ENCODE results near the gene PIEZO2. TPM values are rescaled to one million over a fixed set of nuclear protein-coding genes. Genes with fewer than 3 reads are reported as not detected.

The PIEZO2 gene
- total RNA-seq, 1 experiment from 2014 or later, result 0.57 TPM

DNA sequence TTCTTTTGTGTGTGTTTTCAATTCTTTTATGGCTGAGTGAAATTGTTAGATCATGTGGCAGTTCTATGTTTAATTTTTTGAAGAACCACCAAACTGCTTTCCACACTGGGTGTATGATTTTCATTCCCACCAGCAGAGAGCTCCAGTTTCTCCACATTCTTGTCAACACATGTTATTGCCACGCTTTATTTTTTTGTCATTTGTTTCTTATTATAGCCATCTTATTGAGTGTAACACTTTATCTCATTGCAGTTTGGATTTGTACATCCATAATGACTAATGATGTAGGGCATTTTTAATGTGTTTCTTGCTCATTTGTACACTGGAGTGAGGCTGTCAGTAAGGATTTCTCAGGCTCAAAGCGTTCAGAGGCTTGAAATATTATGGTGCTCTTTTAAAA is 184.2 kb downstream of the PIEZO2 start:
- TF ChIP-seq, protein P1, sequence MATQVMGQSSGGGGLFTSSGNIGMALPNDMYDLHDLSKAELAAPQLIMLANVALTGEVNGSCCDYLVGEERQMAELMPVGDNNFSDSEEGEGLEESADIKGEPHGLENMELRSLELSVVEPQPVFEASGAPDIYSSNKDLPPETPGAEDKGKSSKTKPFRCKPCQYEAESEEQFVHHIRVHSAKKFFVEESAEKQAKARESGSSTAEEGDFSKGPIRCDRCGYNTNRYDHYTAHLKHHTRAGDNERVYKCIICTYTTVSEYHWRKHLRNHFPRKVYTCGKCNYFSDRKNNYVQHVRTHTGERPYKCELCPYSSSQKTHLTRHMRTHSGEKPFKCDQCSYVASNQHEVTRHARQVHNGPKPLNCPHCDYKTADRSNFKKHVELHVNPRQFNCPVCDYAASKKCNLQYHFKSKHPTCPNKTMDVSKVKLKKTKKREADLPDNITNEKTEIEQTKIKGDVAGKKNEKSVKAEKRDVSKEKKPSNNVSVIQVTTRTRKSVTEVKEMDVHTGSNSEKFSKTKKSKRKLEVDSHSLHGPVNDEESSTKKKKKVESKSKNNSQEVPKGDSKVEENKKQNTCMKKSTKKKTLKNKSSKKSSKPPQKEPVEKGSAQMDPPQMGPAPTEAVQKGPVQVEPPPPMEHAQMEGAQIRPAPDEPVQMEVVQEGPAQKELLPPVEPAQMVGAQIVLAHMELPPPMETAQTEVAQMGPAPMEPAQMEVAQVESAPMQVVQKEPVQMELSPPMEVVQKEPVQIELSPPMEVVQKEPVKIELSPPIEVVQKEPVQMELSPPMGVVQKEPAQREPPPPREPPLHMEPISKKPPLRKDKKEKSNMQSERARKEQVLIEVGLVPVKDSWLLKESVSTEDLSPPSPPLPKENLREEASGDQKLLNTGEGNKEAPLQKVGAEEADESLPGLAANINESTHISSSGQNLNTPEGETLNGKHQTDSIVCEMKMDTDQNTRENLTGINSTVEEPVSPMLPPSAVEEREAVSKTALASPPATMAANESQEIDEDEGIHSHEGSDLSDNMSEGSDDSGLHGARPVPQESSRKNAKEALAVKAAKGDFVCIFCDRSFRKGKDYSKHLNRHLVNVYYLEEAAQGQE (IDR thresholded peaks at IDR 0.05; ENCODE audit: insufficient read depth in 1 of 2, low read depth in 2 of 2, low read length in 1 of 2), result no peak
- TF ChIP-seq, protein P2, sequence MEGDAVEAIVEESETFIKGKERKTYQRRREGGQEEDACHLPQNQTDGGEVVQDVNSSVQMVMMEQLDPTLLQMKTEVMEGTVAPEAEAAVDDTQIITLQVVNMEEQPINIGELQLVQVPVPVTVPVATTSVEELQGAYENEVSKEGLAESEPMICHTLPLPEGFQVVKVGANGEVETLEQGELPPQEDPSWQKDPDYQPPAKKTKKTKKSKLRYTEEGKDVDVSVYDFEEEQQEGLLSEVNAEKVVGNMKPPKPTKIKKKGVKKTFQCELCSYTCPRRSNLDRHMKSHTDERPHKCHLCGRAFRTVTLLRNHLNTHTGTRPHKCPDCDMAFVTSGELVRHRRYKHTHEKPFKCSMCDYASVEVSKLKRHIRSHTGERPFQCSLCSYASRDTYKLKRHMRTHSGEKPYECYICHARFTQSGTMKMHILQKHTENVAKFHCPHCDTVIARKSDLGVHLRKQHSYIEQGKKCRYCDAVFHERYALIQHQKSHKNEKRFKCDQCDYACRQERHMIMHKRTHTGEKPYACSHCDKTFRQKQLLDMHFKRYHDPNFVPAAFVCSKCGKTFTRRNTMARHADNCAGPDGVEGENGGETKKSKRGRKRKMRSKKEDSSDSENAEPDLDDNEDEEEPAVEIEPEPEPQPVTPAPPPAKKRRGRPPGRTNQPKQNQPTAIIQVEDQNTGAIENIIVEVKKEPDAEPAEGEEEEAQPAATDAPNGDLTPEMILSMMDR (IDR thresholded peaks at IDR 0.05), result no peak
- TF ChIP-seq POLR2AphosphoS5 (IDR thresholded peaks at IDR 0.05; ENCODE audit: low read depth, low read length) (no peak), SIN3A (IDR thresholded peaks at IDR 0.05; ENCODE audit: borderline replicate concordance, insufficient read depth, low read depth, low read length) (no peak), TCF7L2 (IDR thresholded peaks at IDR 0.05; ENCODE audit: low read depth, low read length) (no peak)
- Histone ChIP-seq H3K4me1 (ENCODE audit: control insufficient read depth, insufficient read depth, low read length) (no peaks in the 10 kb centered on the region), H3K4me3 (ENCODE audit: low read depth in 2 of 2, low read length in 2 of 2) (no peak overlapping the region), H3K27me3 (ENCODE audit: control insufficient read depth, insufficient read depth, low read length) (no peaks in the 10 kb centered on the region), H3K9me3 (ENCODE audit: control insufficient read depth, insufficient read depth, low read depth, low read length) (no peaks in the 10 kb centered on the region), H3K27ac (ENCODE audit: low read length) (no peak overlapping the region), H3K36me3 (ENCODE audit: control insufficient read depth, insufficient read depth, low read length) (no peaks in the 10 kb centered on the region)
- no peak for ATAC-seq
- no TSS peak for BruUV-seq (replicated peaks)
- CTCF ChIA-PET, result no interaction called here
- POLR2A ChIA-PET, result no interaction called here
- no peak for DNase-seq (ENCODE audit: low read depth, low spot score)
- intact Hi-C loops (cut with micrococcal nuclease; ENCODE audit: unreplicated experiment) (no loop called here), in situ Hi-C loops (cut with HindIII; ENCODE audit: low pct_unique_long_range_greater_than_20kb, low sequenced_read_pairs) (no loop called here)

DNA sequence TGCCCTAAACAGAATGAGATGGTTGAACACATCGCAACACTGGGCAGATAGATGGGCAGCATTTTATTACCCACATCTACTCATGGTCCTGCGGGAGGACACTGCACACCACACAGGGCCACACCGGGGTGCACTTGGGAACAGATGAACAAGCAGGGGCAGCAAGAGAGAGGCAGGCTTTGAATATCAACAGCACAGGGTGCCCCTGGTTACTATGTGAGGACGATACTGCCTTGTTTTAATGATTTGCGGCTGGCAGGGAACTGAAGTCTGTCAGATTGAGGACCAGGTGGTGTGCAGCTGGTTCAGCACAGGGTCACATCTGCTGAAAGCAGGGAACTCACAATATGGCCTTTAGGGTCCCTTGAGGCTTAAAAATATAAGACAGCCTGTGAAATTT is 195.7 kb downstream of the PIEZO2 start:
- Histone ChIP-seq H3K27me3 (ENCODE audit: control insufficient read depth, insufficient read depth, low read length) (no peaks in the 10 kb centered on the region), H3K4me3 (ENCODE audit: low read depth in 2 of 2, low read length in 2 of 2) (no peak overlapping the region), H3K27ac (ENCODE audit: low read length) (no peak overlapping the region), H3K4me1 (ENCODE audit: control insufficient read depth, insufficient read depth, low read length) (no peaks in the 10 kb centered on the region), H3K36me3 (ENCODE audit: control insufficient read depth, insufficient read depth, low read length) (no peaks in the 10 kb centered on the region), H3K9me3 (ENCODE audit: control insufficient read depth, insufficient read depth, low read depth, low read length) (no peaks in the 10 kb centered on the region)
- ChIA-PET POLR2A (no interaction called here), CTCF (no interaction called here)
- no peak for DNase-seq (ENCODE audit: low read depth, low spot score)
- in situ Hi-C loops (cut with HindIII; ENCODE audit: low pct_unique_long_range_greater_than_20kb, low sequenced_read_pairs) (no loop called here), intact Hi-C loops (cut with micrococcal nuclease; ENCODE audit: unreplicated experiment) (no loop called here)
- BruUV-seq (replicated peaks), result no TSS peak
- ATAC-seq, result no peak
- TF ChIP-seq SIN3A (IDR thresholded peaks at IDR 0.05; ENCODE audit: borderline replicate concordance, insufficient read depth, low read depth, low read length) (no peak), POLR2AphosphoS5 (IDR thresholded peaks at IDR 0.05; ENCODE audit: low read depth, low read length) (no peak), TCF7L2 (IDR thresholded peaks at IDR 0.05; ENCODE audit: low read depth, low read length) (no peak)
- TF ChIP-seq, protein P2 (IDR thresholded peaks at IDR 0.05), result no peak
- TF ChIP-seq, protein P1 (IDR thresholded peaks at IDR 0.05; ENCODE audit: insufficient read depth in 1 of 2, low read depth in 2 of 2, low read length in 1 of 2), result no peak

Data from Panc1 (cell line).